ENCODE data around the gene RTCA.

Gene RTCA

GRCh38 chr1:100298512-100298911 lies 32.5 kb downstream of the RTCA start:
- no peak for DNase-seq (ENCODE audit: low spot score)
- Histone ChIP-seq H3K27ac (no peak overlapping the region), H3K4me3 (no peak overlapping the region)
- TF ChIP-seq CTCF (IDR thresholded peaks at IDR 0.05) = no peak

- Histone ChIP-seq H3K27ac (no peak overlapping the region), H3K4me3 (no peak overlapping the region)
- TF ChIP-seq CTCF (IDR thresholded peaks at IDR 0.05) = no peak
- DNase-seq (ENCODE audit: low spot score) = no peak
Measured at GRCh38 chr1:100299521-100300222, 33.7 kb downstream of the RTCA start.

GRCh38 chr1:100300691-100301090 lies 34.7 kb downstream of the RTCA start:
- Histone ChIP-seq H3K27ac (no peak overlapping the region), H3K4me3 (no peak overlapping the region)
- no peak for TF ChIP-seq CTCF (IDR thresholded peaks at IDR 0.05)
- DNase-seq (ENCODE audit: low spot score) = no peak

- DNase-seq (ENCODE audit: low spot score) = no peak
- no peak for TF ChIP-seq CTCF (IDR thresholded peaks at IDR 0.05)
- Histone ChIP-seq H3K27ac (no peak overlapping the region), H3K4me3 (no peak overlapping the region)
Measured at GRCh38 chr1:100302739-100303138, 36.7 kb downstream of the RTCA start.

- no peak for DNase-seq (ENCODE audit: low spot score)
- Histone ChIP-seq H3K27ac (no peak overlapping the region), H3K4me3 (no peak overlapping the region)
- TF ChIP-seq CTCF (IDR thresholded peaks at IDR 0.05) = no peak
Measured at GRCh38 chr1:100304227-100304626, 38.2 kb downstream of the RTCA start.

- TF ChIP-seq CTCF (IDR thresholded peaks at IDR 0.05) = no peak
- Histone ChIP-seq H3K4me3 (no peak overlapping the region), H3K27ac (no peak overlapping the region)
- no peak for DNase-seq (ENCODE audit: low spot score)
Measured at GRCh38 chr1:100304921-100305320, 38.9 kb downstream of the RTCA start.

GRCh38 chr1:100305954-100306353 lies 39.9 kb downstream of the RTCA start:
- Histone ChIP-seq H3K27ac (no peak overlapping the region), H3K4me3 (no peak overlapping the region)
- TF ChIP-seq CTCF (IDR thresholded peaks at IDR 0.05) = no peak
- DNase-seq (ENCODE audit: low spot score) = no peak
